ENCODE data around the gene CLRN2.

GRCh38 chr4:17511950-17512795 lies 2.8 kb upstream of the CLRN2 start, which contains the start of gene QDPR:
- TF ChIP-seq SUZ12 (IDR thresholded peaks at IDR 0.05; ENCODE audit: extremely low read depth, insufficient read depth, insufficient read length) (no peak), ZNF274 (IDR thresholded peaks at IDR 0.05; ENCODE audit: low read depth, low read length) (no peak), YY1 (IDR thresholded peaks at IDR 0.05; ENCODE audit: insufficient read depth, insufficient read length) (no peak)
